ENCODE results near the gene ATIC.

Gene ATIC

DNA sequence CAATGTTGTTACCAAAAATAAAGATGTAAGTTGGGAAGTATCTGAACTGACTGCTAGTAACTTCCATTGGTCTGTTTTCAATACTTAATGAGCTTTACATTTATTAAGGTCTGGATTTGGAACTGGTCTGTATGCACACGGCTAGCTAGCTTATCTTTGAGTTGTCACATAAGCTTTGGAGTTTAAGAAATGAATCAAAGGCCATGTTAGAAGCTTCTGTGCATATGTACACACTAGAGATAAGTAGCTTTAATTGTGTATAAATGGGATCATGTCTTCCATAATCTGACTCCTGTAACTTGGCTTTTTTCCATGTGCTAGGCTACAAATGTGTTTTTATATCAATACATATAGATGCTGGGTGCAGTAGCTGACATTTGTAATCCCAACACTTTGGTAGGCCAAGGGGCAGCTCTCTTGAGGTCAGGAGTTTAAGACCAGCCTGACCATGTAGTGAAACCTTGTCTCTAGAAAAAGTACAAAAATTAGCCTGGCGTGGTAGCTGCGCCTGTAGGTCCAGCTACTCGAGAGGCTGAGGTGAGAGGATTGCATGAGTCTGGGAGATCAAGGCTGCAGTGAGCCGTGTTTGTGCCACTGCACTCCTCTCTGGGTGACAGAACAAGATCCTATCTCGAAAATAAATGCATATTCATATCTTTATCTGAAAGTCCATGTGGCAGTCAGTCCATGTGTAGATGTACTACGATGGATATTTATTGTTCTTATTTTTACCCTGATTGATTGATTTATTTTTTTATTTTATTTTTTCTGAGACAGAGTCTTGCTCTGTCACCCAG, 27.2 kb downstream of the ATIC start:
- no peaks in the 10 kb centered on the region for H3K27me3 ChIP-seq (ENCODE audit: control insufficient read depth in 2 of 2, insufficient read depth in 2 of 2, low read length in 2 of 2)
- H3K9me3 ChIP-seq (ENCODE audit: control insufficient read depth in 2 of 2, low read length in 2 of 2) = no peaks in the 10 kb centered on the region
- H3K36me3 ChIP-seq (ENCODE audit: control insufficient read depth in 2 of 2, insufficient read depth in 2 of 2, low read length in 2 of 2) = peaks cover 51 to 52% of the 10 kb centered on the region in 2 donors
- no peak overlapping the region for H3K9ac ChIP-seq (ENCODE audit: low read depth in 1 of 2, low read length in 2 of 2)
- no peak overlapping the region for H3K4me3 ChIP-seq (ENCODE audit: low read length in 2 of 2)
- H3K27ac ChIP-seq (ENCODE audit: low read depth in 2 of 2, low read length in 2 of 2) = no peak overlapping the region
- no peaks in the 10 kb centered on the region for H3K4me1 ChIP-seq (ENCODE audit: control insufficient read depth in 2 of 2, insufficient read depth in 2 of 2, low read length in 2 of 2)

GRCh38 chr2:215347878-215348277, 36.0 kb downstream of the ATIC start:
- Histone ChIP-seq H3K27ac (ENCODE audit: low read depth in 2 of 2, low read length in 2 of 2) (no peak overlapping the region), H3K27me3 (ENCODE audit: control insufficient read depth in 2 of 2, insufficient read depth in 2 of 2, low read length in 2 of 2) (no peaks in the 10 kb centered on the region), H3K9ac (ENCODE audit: low read depth in 1 of 2, low read length in 2 of 2) (no peak overlapping the region), H3K4me3 (ENCODE audit: low read length in 2 of 2) (no peak overlapping the region), H3K36me3 (ENCODE audit: control insufficient read depth in 2 of 2, insufficient read depth in 2 of 2, low read length in 2 of 2) (peaks cover 46 to 48% of the 10 kb centered on the region in 2 donors), H3K4me1 (ENCODE audit: control insufficient read depth in 2 of 2, insufficient read depth in 2 of 2, low read length in 2 of 2) (no peaks in the 10 kb centered on the region), H3K9me3 (ENCODE audit: control insufficient read depth in 2 of 2, low read length in 2 of 2) (no peaks in the 10 kb centered on the region)

DNA sequence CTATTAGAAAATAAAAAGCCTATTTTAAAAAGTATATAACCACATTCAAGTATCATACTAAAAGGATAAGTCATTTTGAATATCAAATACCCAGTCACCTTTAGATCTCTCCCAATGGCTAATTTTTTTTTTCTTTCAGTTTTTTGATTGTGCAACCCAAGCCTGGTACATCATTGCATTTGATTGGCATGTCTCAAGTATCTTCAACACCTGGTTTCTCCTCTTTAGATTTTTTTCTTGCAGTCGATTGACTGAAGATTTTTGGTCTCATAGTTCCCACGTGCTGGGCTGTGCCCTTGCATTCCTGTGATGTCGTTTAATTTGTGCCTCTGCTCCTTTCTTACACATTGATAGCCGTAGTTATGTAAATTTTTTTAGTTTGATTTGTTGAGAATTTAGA, 40.7 kb downstream of the ATIC start:
- H3K4me3 ChIP-seq (ENCODE audit: low read length in 2 of 2) = no peak overlapping the region
- H3K27ac ChIP-seq (ENCODE audit: low read depth in 2 of 2, low read length in 2 of 2) = no peak overlapping the region
- H3K9me3 ChIP-seq (ENCODE audit: control insufficient read depth in 2 of 2, low read length in 2 of 2) = no peaks in the 10 kb centered on the region
- H3K4me1 ChIP-seq (ENCODE audit: control insufficient read depth in 2 of 2, insufficient read depth in 2 of 2, low read length in 2 of 2) = no peaks in the 10 kb centered on the region
- H3K9ac ChIP-seq (ENCODE audit: low read depth in 1 of 2, low read length in 2 of 2) = no peak overlapping the region
- no peaks in the 10 kb centered on the region for H3K27me3 ChIP-seq (ENCODE audit: control insufficient read depth in 2 of 2, insufficient read depth in 2 of 2, low read length in 2 of 2)
- H3K36me3 ChIP-seq (ENCODE audit: control insufficient read depth in 2 of 2, insufficient read depth in 2 of 2, low read length in 2 of 2) = peaks cover 12 to 19% of the 10 kb centered on the region in 2 donors

DNA sequence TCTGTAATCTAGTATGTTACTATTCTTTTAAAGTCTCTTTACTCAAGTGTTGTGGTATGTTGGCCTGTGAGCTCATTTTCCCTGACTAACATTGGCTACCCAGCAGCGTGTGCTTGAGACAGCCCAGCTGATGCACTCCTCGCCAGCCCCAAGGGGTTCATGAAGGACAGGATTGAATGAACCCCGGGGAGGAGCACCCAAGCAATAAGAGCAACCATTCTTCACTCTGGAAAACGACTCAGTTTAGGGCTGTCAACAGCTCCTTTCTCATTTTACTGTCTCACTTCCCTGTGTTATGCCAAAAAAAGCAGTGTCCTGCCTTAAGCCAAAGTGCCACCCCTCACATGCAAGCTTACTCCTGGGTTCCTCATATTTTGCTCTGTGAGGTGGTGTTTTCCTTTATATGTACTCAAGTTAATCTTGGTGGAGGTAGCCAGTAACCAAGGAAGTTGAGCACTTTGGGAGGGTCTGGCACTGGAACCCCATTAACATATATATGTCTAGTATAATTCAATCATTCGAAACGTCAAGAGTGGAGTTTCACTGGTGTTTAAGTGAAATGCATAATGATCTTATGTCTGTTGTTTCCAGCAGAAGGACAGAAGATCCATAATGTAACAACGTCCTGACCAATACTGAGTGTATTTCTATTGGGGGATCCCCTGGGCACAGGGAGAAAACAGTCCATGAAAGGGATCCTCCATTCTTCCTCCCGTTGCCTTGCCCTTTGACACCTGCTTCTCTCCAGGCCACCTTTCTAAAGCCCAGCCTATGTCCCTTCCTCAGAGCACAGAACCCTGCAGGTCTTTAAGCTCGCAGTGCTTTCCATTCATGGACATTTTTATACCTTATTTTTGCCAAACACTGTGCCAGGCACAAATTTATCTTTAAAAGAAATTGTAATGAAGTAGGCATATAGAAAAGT, 43.2 kb downstream of the ATIC start:
- Histone ChIP-seq H3K9me3 (ENCODE audit: control insufficient read depth in 2 of 2, low read length in 2 of 2) (no peaks in the 10 kb centered on the region), H3K9ac (ENCODE audit: low read depth in 1 of 2, low read length in 2 of 2) (no peak overlapping the region), H3K27ac (ENCODE audit: low read depth in 2 of 2, low read length in 2 of 2) (no peak overlapping the region), H3K4me3 (ENCODE audit: low read length in 2 of 2) (no peak overlapping the region), H3K4me1 (ENCODE audit: control insufficient read depth in 2 of 2, insufficient read depth in 2 of 2, low read length in 2 of 2) (no peaks in the 10 kb centered on the region), H3K27me3 (ENCODE audit: control insufficient read depth in 2 of 2, insufficient read depth in 2 of 2, low read length in 2 of 2) (no peaks in the 10 kb centered on the region), H3K36me3 (ENCODE audit: control insufficient read depth in 2 of 2, insufficient read depth in 2 of 2, low read length in 2 of 2) (peaks cover 3 to 10% of the 10 kb centered on the region in 2 donors)

DNA sequence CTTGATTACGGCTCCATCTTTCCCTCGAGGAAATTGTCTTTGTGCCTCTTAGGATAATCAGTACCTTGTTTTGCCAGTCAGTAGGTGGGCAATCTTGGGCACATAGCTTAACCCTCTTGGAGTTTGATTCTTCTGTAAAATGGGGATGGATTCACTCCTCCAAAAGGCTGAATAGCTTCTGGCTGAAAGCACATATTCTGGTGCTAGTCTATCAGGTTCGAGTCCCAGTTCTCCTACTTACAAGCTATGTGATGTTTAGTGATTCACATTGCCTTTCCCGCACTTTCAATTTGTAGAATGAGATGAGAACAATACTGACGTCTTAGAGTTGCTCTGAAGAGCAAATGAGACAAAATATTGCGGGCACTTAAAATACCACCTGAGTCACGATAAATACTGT, 43.9 kb downstream of the ATIC start:
- H3K36me3 ChIP-seq (ENCODE audit: control insufficient read depth in 2 of 2, insufficient read depth in 2 of 2, low read length in 2 of 2) = peaks cover 3 to 5% of the 10 kb centered on the region in 2 donors
- no peak overlapping the region for H3K9ac ChIP-seq (ENCODE audit: low read depth in 1 of 2, low read length in 2 of 2)
- no peak overlapping the region for H3K27ac ChIP-seq (ENCODE audit: low read depth in 2 of 2, low read length in 2 of 2)
- no peaks in the 10 kb centered on the region for H3K9me3 ChIP-seq (ENCODE audit: control insufficient read depth in 2 of 2, low read length in 2 of 2)
- no peaks in the 10 kb centered on the region for H3K27me3 ChIP-seq (ENCODE audit: control insufficient read depth in 2 of 2, insufficient read depth in 2 of 2, low read length in 2 of 2)
- H3K4me3 ChIP-seq (ENCODE audit: low read length in 2 of 2) = no peak overlapping the region
- no peaks in the 10 kb centered on the region for H3K4me1 ChIP-seq (ENCODE audit: control insufficient read depth in 2 of 2, insufficient read depth in 2 of 2, low read length in 2 of 2)

- Histone ChIP-seq H3K27me3 (ENCODE audit: control insufficient read depth in 2 of 2, insufficient read depth in 2 of 2, low read length in 2 of 2) (no peaks in the 10 kb centered on the region), H3K36me3 (ENCODE audit: control insufficient read depth in 2 of 2, insufficient read depth in 2 of 2, low read length in 2 of 2) (peaks cover 3 to 5% of the 10 kb centered on the region in 2 donors), H3K4me1 (ENCODE audit: control insufficient read depth in 2 of 2, insufficient read depth in 2 of 2, low read length in 2 of 2) (no peaks in the 10 kb centered on the region), H3K9me3 (ENCODE audit: control insufficient read depth in 2 of 2, low read length in 2 of 2) (no peaks in the 10 kb centered on the region), H3K9ac (ENCODE audit: low read depth in 1 of 2, low read length in 2 of 2) (no peak overlapping the region), H3K4me3 (ENCODE audit: low read length in 2 of 2) (no peak overlapping the region), H3K27ac (ENCODE audit: low read depth in 2 of 2, low read length in 2 of 2) (no peak overlapping the region)
Observed at GRCh38 chr2:215356334-215356947, 44.6 kb downstream of the ATIC start.

DNA sequence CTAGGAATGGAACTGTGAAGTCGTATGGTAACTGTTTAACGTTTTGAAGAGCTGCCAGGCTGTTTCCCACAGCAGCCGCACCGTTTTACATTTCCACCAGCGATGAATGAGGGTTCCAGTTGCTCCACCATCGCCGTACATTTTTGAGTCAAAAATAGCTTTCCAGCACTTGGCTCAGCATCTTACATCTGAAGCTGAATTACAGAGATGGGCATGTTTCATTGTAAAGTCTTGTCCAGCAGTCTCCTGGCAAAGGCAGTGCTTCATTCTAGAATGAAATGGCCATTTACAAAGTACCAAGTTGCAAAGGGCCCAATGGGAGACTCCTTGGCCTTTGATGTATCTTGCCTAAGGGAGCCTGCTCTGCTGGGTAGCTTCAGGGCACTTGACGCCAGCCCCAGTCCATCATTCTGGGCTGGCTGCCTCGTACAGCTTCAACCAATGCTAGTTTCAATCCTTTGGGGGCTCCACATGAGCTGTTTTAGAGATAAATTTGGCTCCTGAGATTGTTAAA, 45.1 kb downstream of the ATIC start:
- H3K4me3 ChIP-seq (ENCODE audit: low read length in 2 of 2) = no peak overlapping the region
- H3K27ac ChIP-seq (ENCODE audit: low read depth in 2 of 2, low read length in 2 of 2) = no peak overlapping the region
- no peak overlapping the region for H3K9ac ChIP-seq (ENCODE audit: low read depth in 1 of 2, low read length in 2 of 2)
- H3K9me3 ChIP-seq (ENCODE audit: control insufficient read depth in 2 of 2, low read length in 2 of 2) = no peaks in the 10 kb centered on the region
- H3K36me3 ChIP-seq (ENCODE audit: control insufficient read depth in 2 of 2, insufficient read depth in 2 of 2, low read length in 2 of 2) = peaks cover 3 to 5% of the 10 kb centered on the region in 2 donors
- no peaks in the 10 kb centered on the region for H3K27me3 ChIP-seq (ENCODE audit: control insufficient read depth in 2 of 2, insufficient read depth in 2 of 2, low read length in 2 of 2)
- no peaks in the 10 kb centered on the region for H3K4me1 ChIP-seq (ENCODE audit: control insufficient read depth in 2 of 2, insufficient read depth in 2 of 2, low read length in 2 of 2)

DNA sequence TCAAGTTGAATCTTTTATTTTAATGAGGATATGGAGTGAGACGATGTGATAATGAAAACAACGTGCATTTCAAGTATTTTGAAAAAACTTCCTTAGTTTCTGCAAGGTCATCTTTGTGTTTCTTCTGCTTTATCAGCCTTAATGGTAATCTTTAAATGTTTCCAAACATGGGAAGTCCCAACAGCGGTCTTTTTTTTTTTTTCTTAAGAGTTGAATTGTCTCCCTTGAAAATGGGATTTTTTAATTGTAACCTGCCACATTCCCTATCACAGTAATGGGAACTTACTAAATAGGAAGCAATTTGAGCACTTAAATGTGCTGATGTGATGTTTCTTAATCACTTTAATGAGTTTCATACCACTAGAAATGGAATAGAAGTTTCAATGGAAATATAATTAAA, 45.8 kb downstream of the ATIC start:
- H3K27me3 ChIP-seq (ENCODE audit: control insufficient read depth in 2 of 2, insufficient read depth in 2 of 2, low read length in 2 of 2) = no peaks in the 10 kb centered on the region
- H3K36me3 ChIP-seq (ENCODE audit: control insufficient read depth in 2 of 2, insufficient read depth in 2 of 2, low read length in 2 of 2) = peaks cover 7 to 8% of the 10 kb centered on the region in 2 donors
- H3K27ac ChIP-seq (ENCODE audit: low read depth in 2 of 2, low read length in 2 of 2) = no peak overlapping the region
- no peaks in the 10 kb centered on the region for H3K9me3 ChIP-seq (ENCODE audit: control insufficient read depth in 2 of 2, low read length in 2 of 2)
- H3K9ac ChIP-seq (ENCODE audit: low read depth in 1 of 2, low read length in 2 of 2) = no peak overlapping the region
- H3K4me3 ChIP-seq (ENCODE audit: low read length in 2 of 2) = no peak overlapping the region
- no peaks in the 10 kb centered on the region for H3K4me1 ChIP-seq (ENCODE audit: control insufficient read depth in 2 of 2, insufficient read depth in 2 of 2, low read length in 2 of 2)

DNA sequence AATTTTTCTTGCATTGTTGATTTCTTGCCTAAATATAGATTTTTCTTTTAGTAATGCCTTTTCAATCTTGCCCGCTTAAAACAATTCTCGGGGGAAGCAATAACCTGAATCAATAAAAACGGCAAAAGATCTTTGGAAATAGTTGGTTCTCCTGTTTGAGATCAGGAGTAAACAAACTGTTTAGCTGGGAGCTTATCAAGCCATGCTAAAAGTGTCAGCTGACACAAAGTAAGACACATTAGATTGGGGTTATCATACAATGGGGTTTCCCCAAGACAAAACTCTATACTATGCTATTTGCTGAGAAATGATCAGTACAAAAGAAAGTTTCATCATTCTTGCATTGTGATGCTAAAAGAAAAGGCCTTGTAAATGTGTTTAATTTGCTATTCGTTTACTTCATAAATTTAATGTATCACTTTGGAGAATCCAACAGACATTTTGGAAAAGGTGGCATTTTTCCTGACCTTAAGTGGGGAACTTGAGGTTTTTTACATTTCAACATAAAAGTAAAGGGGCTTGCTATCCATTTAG, 46.5 kb downstream of the ATIC start:
- Histone ChIP-seq H3K36me3 (ENCODE audit: control insufficient read depth in 2 of 2, insufficient read depth in 2 of 2, low read length in 2 of 2) (peaks cover 8 to 9% of the 10 kb centered on the region in 2 donors), H3K9ac (ENCODE audit: low read depth in 1 of 2, low read length in 2 of 2) (no peak overlapping the region), H3K4me1 (ENCODE audit: control insufficient read depth in 2 of 2, insufficient read depth in 2 of 2, low read length in 2 of 2) (no peaks in the 10 kb centered on the region), H3K9me3 (ENCODE audit: control insufficient read depth in 2 of 2, low read length in 2 of 2) (no peaks in the 10 kb centered on the region), H3K27me3 (ENCODE audit: control insufficient read depth in 2 of 2, insufficient read depth in 2 of 2, low read length in 2 of 2) (no peaks in the 10 kb centered on the region), H3K27ac (ENCODE audit: low read depth in 2 of 2, low read length in 2 of 2) (no peak overlapping the region), H3K4me3 (ENCODE audit: low read length in 2 of 2) (no peak overlapping the region)
